WTC11 (cell line): ENCODE measurements around the gene AGBL1. TPM values are rescaled to one million over a fixed set of nuclear protein-coding genes. Genes with fewer than 3 reads are reported as not detected.

Source experiments
- ATAC-seq: fragments of 200-7000 bp; cut with Tn5 transposase; 2 replicates; pipeline ENCODE4 v1.10.0; 2021; ENCODE audit warnings: mild to moderate bottlenecking, moderate library complexity
- CTCF ChIA-PET: fragments of 300-600 bp; sonication (Branson Sonifier 250); formaldehyde crosslinking; loops from one replicate; lab custom pipeline; 2021; ENCODE audit warnings: antibody characterized with exemption; lab: Charles Lee
- POLR2A ChIA-PET: fragments of 350-600 bp; sonication (Branson Sonifier 250); formaldehyde crosslinking; loops from one replicate; lab custom pipeline; 2021; ENCODE audit warnings: antibody characterized with exemption; lab: Charles Lee
- DNase-seq: peaks from one replicate; pipeline ENCODE4 v3.0.0; 2021; ENCODE audit warnings: low spot score
- H3K27ac Mint-ChIP-seq: 2 replicates; pipeline ENCODE4 v1.8.0; 2021; ENCODE audit warnings: mixed read lengths
- H3K27me3 Mint-ChIP-seq: 2 replicates; pipeline ENCODE4 v1.8.0; 2021; ENCODE audit warnings: low read depth, mild to moderate bottlenecking, moderate library complexity, mixed read lengths
- H3K36me3 Mint-ChIP-seq: 2 replicates; pipeline ENCODE4 v1.8.0; 2021; ENCODE audit warnings: mixed read lengths
- H3K4me1 Mint-ChIP-seq: 2 replicates; pipeline ENCODE4 v1.8.0; 2022; ENCODE audit warnings: mixed read lengths
- H3K4me3 Mint-ChIP-seq: 2 replicates; pipeline ENCODE4 v1.8.0; 2021; ENCODE audit warnings: mild to moderate bottlenecking, moderate library complexity, mixed read lengths
- H3K9me3 Mint-ChIP-seq: 2 replicates; pipeline ENCODE4 v1.8.0; 2021; ENCODE audit warnings: mixed read lengths
- AFF4 ChIP-seq: sonication (generic); formaldehyde crosslinking; IDR thresholded peaks from 2 replicates; pipeline ENCODE4 v1.8.1; 2023; ENCODE audit warnings: mild to moderate bottlenecking, missing genetic modification reagents, borderline replicate concordance
- CBFB ChIP-seq: sonication (generic); formaldehyde crosslinking; IDR thresholded peaks from 2 replicates; pipeline ENCODE4 v1.8.1; 2022; ENCODE audit warnings: mild to moderate bottlenecking, low read depth, missing genetic modification reagents
- CDX4 ChIP-seq: fragments of 250-450 bp; sonication (Bioruptor Pico); IDR thresholded peaks from 2 replicates; pipeline ENCODE4 v1.9.0; 2021; ENCODE audit warnings: moderate library complexity, mild to moderate bottlenecking, inconsistent platforms, borderline replicate concordance
- CREB1 ChIP-seq: sonication (generic); formaldehyde crosslinking; IDR thresholded peaks from 2 replicates; pipeline ENCODE4 v1.8.0; 2023; ENCODE audit warnings: mild to moderate bottlenecking, missing genetic modification reagents
- CREM ChIP-seq: sonication (generic); formaldehyde crosslinking; IDR thresholded peaks from 2 replicates; pipeline ENCODE4 v1.8.1; 2022; ENCODE audit warnings: mild to moderate bottlenecking, missing genetic modification reagents, moderate library complexity
- ELF4 ChIP-seq: sonication (generic); formaldehyde crosslinking; IDR thresholded peaks from 2 replicates; pipeline ENCODE4 v1.8.1; 2022; ENCODE audit warnings: low read depth, mild to moderate bottlenecking, moderate library complexity, missing genetic modification reagents
- ETV6 ChIP-seq: sonication (generic); formaldehyde crosslinking; IDR thresholded peaks from 2 replicates; pipeline ENCODE4 v1.8.1; 2022; ENCODE audit warnings: mild to moderate bottlenecking, missing genetic modification reagents
- FOXJ3 ChIP-seq: sonication (generic); formaldehyde crosslinking; IDR thresholded peaks from 2 replicates; pipeline ENCODE4 v1.9.0; 2021; ENCODE audit warnings: missing genetic modification reagents, mild to moderate bottlenecking, borderline replicate concordance
- GABPB1 ChIP-seq: sonication (generic); formaldehyde crosslinking; IDR thresholded peaks from 2 replicates; pipeline ENCODE4 v1.8.1; 2023; ENCODE audit warnings: mild to moderate bottlenecking, missing genetic modification reagents
- MLX ChIP-seq: sonication (generic); formaldehyde crosslinking; IDR thresholded peaks from 2 replicates; pipeline ENCODE4 v1.8.1; 2023; ENCODE audit warnings: mild to moderate bottlenecking, missing genetic modification reagents, moderate library complexity
- MXD4 ChIP-seq: fragments of 250-450 bp; sonication (Bioruptor Pico); IDR thresholded peaks from 2 replicates; pipeline ENCODE4 v1.8.0; 2021; ENCODE audit warnings: mild to moderate bottlenecking, moderate library complexity, borderline replicate concordance
- NFATC4 ChIP-seq: fragments of 250-450 bp; sonication (Bioruptor Pico); IDR thresholded peaks from 2 replicates; pipeline ENCODE4 v1.9.0; 2021; ENCODE audit warnings: mild to moderate bottlenecking
- NFYB ChIP-seq: sonication (generic); formaldehyde crosslinking; conservative IDR thresholded peaks from 2 replicates; pipeline ENCODE4 v1.8.0; 2022; ENCODE audit warnings: low read depth, missing genetic modification reagents
- RORB ChIP-seq: fragments of 250-450 bp; sonication (Bioruptor Pico); IDR thresholded peaks from 2 replicates; pipeline ENCODE4 v1.9.0; 2021; ENCODE audit warnings: mild to moderate bottlenecking
- SOX15 ChIP-seq: fragments of 250-450 bp; sonication (Bioruptor Pico); IDR thresholded peaks from 2 replicates; pipeline ENCODE4 v1.9.0; 2021; ENCODE audit warnings: mild to moderate bottlenecking
- STAT6 ChIP-seq: sonication (generic); formaldehyde crosslinking; conservative IDR thresholded peaks from 2 replicates; pipeline ENCODE4 v1.8.1; 2023; ENCODE audit warnings: mild to moderate bottlenecking, low read depth, missing genetic modification reagents, moderate library complexity
- ZNF317 ChIP-seq: sonication (generic); formaldehyde crosslinking; IDR thresholded peaks from 2 replicates; pipeline ENCODE4 v1.8.1; 2023; ENCODE audit warnings: low read depth, mild to moderate bottlenecking, moderate library complexity, missing genetic modification reagents, borderline replicate concordance
- ZNF671 ChIP-seq: fragments of 250-450 bp; sonication (Bioruptor Pico); IDR thresholded peaks from 2 replicates; pipeline ENCODE4 v1.8.0; 2021; ENCODE audit warnings: mild to moderate bottlenecking
- total RNA-seq: library from RNA; stranded (reverse); gene quantifications from 3 replicates; pipeline ENCODE4 v1.2.3, GENCODE V29; 2021
- TF ChIP-seq, protein P1 (sequence below): sonication (generic); formaldehyde crosslinking; IDR thresholded peaks from 2 replicates; pipeline ENCODE4 v1.8.1; 2022; ENCODE audit warnings: mild to moderate bottlenecking, missing genetic modification reagents, moderate library complexity, borderline replicate concordance
- TF ChIP-seq, protein P2 (sequence below): fragments of 250-450 bp; sonication (Bioruptor Pico); conservative IDR thresholded peaks from 2 replicates; pipeline ENCODE4 v1.9.0; 2021; ENCODE audit warnings: mild to moderate bottlenecking

AGBL1 gene
- total RNA-seq, 1 experiment from 2014 or later: not detected

DNA sequence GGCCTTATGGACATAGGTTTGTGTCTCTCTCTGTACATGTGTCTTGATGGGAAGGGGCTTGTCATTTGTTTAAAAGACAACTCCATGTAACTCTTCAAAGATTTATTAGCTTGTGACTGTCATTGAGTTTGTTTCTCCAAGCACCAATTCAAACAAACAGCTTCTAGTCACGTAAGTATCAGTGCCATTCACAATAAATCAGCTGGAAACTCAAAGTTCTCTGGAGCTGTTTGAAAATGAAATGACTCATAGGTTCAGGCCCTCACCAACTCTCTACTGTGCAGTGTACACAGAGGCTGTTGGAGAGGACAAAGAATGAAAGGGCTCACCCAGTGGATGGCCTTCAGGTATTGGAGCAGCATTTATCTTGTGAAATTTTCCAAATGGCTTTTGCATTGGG, 476.3 kb downstream of the AGBL1 start:
- Mint-ChIP-seq H3K4me1 (peaks cover 5% of the 10 kb centered on the region; the same call in 1 of the 2 replicates), H3K27ac (no peak overlapping the region), H3K36me3 (peaks cover 5% of the 10 kb centered on the region), H3K4me3 (no peak overlapping the region), H3K27me3 (no peaks in the 10 kb centered on the region), H3K9me3 (peaks cover 11% of the 10 kb centered on the region; the same call in 1 of the 2 replicates)
- ChIA-PET CTCF (interaction anchor here (0.8 kb wide), 1 partner anchor 98 kb away, joined by 3 read pairs; no protein-coding TSS in a partner anchor), POLR2A (no interaction called here)
- ATAC-seq (no peak), DNase-seq (no peak)
- TF ChIP-seq CREB1 (no peak), MXD4 (CRISPR knock-in tag) (no peak), GABPB1 (no peak)

GRCh38 chr15:86556396-86557017, 476.8 kb downstream of the AGBL1 start:
- POLR2A ChIA-PET: no interaction called here
- H3K4me1 Mint-ChIP-seq: peaks cover 5% of the 10 kb centered on the region; the same call in 1 of the 2 replicates
- H3K9me3 Mint-ChIP-seq: peaks cover 14% of the 10 kb centered on the region
- H3K36me3 Mint-ChIP-seq: peaks cover 11% of the 10 kb centered on the region
- H3K4me3 Mint-ChIP-seq: no peak overlapping the region
- ATAC-seq (no peak), DNase-seq (no peak)
- no peaks in the 10 kb centered on the region for H3K27me3 Mint-ChIP-seq
- TF ChIP-seq FOXJ3 (CRISPR knock-in tag) (no peak), ELF4 (CRISPR knock-in tag) (no peak), ZNF317 (CRISPR knock-in tag) (no peak), RORB (CRISPR knock-in tag) (no peak), ETV6 (no peak), CDX4 (CRISPR knock-in tag) (no peak), SOX15 (no peak), NFATC4 (CRISPR knock-in tag) (no peak), AFF4 (no peak), NFYB (CRISPR knock-in tag) (no peak), MLX (CRISPR knock-in tag) (no peak)
- no peak overlapping the region for H3K27ac Mint-ChIP-seq
- CTCF ChIA-PET: no interaction called here

DNA sequence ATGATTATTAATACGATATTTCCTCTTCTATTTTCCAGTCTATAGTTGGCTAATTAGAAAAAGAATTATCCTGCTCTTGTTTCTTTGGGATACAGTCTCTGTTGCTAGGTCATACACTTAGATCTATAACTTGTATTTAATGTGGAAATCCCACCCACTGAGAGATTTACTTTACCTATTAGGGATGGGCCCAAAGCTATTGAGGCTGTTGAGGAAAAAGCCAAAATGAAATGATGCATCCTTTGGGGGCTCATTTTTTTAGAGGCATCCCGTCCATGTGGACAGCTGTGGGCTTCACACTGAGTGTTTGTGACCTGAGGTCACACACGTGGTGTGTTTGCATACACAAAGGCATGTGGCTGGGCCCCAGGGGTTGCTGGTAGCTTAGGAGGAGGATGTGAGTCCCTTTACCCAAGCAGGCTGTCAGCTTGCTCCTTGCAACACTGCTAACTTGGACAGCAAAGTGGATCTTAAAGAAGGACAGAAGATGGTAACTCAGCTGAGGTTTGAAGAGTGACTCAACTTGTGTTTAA, 477.4 kb downstream of the AGBL1 start:
- CTCF ChIA-PET: no interaction called here
- ATAC-seq (no peak), DNase-seq (no peak)
- Mint-ChIP-seq H3K9me3 (peaks cover 16% of the 10 kb centered on the region), H3K27ac (no peak overlapping the region), H3K36me3 (peaks cover 12% of the 10 kb centered on the region), H3K4me1 (peaks cover 5% of the 10 kb centered on the region; the same call in 1 of the 2 replicates), H3K4me3 (no peak overlapping the region), H3K27me3 (no peaks in the 10 kb centered on the region)
- POLR2A ChIA-PET: no interaction called here
- TF ChIP-seq STAT6 (no peak), ZNF671 (CRISPR knock-in tag) (no peak), CBFB (CRISPR knock-in tag) (no peak), RORB (CRISPR knock-in tag) (no peak), CREB1 (no peak), CREM (CRISPR knock-in tag) (no peak)
- TF ChIP-seq, protein P1, sequence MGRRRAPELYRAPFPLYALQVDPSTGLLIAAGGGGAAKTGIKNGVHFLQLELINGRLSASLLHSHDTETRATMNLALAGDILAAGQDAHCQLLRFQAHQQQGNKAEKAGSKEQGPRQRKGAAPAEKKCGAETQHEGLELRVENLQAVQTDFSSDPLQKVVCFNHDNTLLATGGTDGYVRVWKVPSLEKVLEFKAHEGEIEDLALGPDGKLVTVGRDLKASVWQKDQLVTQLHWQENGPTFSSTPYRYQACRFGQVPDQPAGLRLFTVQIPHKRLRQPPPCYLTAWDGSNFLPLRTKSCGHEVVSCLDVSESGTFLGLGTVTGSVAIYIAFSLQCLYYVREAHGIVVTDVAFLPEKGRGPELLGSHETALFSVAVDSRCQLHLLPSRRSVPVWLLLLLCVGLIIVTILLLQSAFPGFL (CRISPR knock-in tag): no peak
- TF ChIP-seq, protein P2, sequence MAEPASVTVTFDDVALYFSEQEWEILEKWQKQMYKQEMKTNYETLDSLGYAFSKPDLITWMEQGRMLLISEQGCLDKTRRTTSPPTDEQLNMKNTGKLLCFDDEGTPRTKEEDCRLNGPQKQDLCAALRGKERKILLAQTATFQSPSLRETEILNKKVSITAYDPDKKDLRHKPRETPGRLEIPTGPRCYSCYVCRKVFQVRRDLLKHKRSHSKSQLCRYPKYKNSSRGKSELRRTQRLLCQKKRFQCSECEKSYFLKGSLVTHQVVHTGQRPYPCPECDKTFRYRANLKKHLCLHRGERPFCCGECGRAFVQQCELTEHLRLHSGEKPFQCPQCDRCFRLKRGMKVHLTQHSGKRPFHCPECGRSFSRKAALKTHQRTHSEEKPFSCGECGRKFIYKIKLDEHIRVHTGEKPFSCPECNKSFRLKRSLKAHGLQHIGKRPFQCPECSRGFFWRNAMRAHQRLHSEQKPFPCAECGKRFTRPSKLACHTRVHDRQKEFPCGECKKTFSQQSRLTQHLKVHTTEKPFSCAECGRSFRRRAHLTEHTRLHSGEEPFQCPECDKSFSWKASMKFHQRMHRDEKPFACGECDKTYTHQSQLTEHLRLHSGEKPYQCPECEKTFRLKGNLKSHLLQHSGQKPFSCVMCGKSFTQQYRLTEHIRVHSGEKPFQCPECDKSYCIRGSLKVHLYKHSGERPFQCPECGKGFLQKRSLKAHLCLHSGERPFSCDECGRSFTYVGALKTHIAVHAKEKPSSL: no peak
